Measurements from ENCODE around the gene COBL. TPM values are rescaled to one million over a fixed set of nuclear protein-coding genes. Genes with fewer than 3 reads are reported as not detected.

COBL gene
- total RNA-seq, 1 experiment from 2014 or later = 0.03 TPM

DNA sequence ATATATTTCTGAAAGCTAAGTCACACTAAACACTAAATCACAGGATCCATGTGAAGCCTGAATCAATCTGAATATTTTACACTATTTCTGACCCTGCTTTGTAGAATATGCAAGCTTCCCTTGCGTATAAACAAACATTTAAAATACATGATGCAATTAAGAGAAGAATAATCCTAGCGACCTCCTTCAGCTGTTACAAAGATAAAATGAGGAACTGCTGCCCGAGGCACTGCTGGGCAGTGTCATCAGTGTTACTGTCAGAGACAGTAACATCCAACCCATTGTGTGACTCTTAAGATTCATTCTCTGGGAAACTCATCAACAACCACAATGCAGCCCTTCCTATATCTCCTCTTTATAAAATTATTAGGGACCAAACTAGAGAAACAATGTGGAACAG is 61.6 kb downstream of the COBL start:
- Histone ChIP-seq H3K27me3 (no peaks in the 10 kb centered on the region), H3K4me3 (no peak overlapping the region), H3K36me3 (no peaks in the 10 kb centered on the region), H3K9me3 (no peaks in the 10 kb centered on the region)
- DNase-seq = no peak

DNA sequence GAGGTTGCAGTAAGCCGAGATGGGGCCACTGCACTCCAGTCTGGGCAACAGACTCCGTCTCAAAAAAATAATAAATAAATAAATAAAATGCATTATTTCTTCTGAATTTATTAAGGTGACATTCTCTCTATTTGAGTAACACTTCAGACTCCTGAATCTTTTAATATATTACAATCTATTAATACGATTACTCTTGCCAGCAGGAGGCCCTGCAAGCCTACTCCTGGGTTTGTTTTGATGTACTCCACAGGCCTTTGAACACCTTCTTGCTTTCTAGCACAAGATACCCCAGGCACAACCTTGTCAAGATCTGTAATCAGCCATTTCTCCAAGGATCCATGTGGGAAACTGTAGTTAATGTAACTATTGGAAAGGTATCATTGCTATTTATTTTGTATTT is 63.5 kb downstream of the COBL start:
- Histone ChIP-seq H3K27me3 (no peaks in the 10 kb centered on the region), H3K4me3 (no peak overlapping the region), H3K36me3 (no peaks in the 10 kb centered on the region), H3K9me3 (no peaks in the 10 kb centered on the region)
- no peak for DNase-seq

DNA sequence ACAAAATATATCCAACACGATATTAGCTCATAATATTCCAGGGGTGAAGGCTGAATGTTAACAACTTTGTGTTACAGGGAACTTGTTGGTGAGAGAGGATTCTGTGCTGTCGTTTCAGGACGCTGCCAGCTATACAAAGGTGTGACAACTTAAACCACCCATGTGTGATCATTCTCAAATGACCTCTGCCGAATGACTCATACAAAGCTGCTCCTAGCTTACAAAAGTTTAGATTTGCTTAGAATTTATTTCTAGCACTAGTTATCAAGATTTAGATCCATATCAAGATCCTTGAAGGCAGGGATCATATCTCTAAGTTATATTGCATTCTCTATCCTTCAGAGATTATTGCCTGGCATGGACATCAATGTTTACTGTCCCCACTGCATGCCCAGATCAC is 65.3 kb downstream of the COBL start:
- Histone ChIP-seq H3K9me3 (no peaks in the 10 kb centered on the region), H3K27me3 (no peaks in the 10 kb centered on the region), H3K36me3 (no peaks in the 10 kb centered on the region), H3K4me3 (no peak overlapping the region)
- DNase-seq = no peak

DNA sequence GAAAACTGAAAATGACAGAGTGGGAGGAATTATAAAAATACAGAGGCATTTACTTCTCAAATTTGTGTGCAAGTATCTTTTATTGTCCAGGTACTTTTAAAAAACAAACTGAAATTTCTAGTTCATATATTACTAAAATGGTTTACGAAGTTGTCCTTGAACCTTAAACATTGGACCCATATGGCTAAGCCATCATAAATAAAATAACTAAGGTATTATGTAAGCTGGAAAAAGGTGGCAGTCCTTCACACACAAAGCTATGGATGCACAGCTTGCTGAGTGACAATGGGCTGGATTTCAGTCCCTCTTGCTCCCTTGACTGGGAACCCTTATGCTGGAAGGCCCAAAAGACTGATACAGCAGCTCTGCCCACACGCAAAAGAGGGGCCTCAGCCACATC is 66.1 kb downstream of the COBL start:
- no peaks in the 10 kb centered on the region for H3K36me3 ChIP-seq
- H3K27me3 ChIP-seq = no peaks in the 10 kb centered on the region
- no peak overlapping the region for H3K4me3 ChIP-seq
- H3K9me3 ChIP-seq = no peaks in the 10 kb centered on the region
- no peak for DNase-seq

DNA sequence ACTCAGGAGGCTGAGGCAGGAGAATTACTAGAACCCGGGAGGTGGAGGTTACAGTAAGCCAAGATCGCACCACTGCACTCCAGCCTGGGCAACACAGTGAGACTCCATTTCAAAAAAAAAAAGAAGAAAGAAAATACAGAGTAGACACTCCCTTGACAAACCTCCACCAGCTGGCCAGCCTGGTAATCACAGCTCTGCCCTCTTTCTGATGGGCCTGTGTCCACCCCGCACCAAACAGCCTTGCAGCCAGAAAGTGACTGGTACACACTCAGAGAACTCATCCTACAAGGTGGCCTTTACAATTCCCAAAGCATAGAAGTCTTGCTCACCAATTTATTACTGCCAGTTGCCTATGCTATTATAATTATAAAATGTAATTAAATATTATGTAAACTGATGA is 66.6 kb downstream of the COBL start:
- no peaks in the 10 kb centered on the region for H3K9me3 ChIP-seq
- no peaks in the 10 kb centered on the region for H3K27me3 ChIP-seq
- H3K36me3 ChIP-seq = no peaks in the 10 kb centered on the region
- DNase-seq = no peak
- no peak overlapping the region for H3K4me3 ChIP-seq

DNA sequence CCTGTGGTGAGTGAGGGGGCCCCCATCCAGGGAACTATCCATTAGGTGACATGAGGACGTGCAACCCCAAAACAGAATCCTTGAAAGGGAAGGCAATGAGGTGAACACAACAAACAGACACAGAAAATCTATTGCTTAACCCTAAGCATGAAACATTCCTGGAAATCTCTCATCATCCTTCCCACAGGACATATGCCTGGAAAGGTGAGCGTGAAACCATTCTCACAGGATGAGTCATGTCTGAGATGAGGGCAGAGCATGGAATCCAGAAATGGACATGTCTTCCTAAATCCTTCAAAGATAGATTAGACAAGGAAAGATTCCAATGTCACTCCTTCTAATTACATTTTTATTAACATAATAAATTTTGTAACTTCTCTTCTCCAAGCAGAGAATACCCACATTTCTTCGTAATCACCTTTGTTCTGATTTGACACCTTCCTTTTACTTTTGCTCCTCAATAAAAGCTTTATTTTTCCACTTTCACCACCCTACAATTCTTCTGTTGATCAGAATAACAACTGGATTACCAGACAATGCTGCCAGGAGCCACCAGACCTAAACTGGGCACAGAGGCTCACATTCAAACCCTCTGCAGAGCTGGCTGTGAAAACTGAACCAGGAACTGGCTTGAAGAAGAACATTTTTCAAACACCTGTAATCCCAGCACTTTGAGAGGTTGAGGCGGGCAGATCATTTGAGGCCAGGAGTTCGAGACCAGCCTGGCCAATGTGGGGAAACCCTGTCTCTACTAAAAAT is 67.2 kb downstream of the COBL start:
- H3K4me3 ChIP-seq = no peak overlapping the region
- H3K9me3 ChIP-seq = no peaks in the 10 kb centered on the region
- DNase-seq = no peak
- no peaks in the 10 kb centered on the region for H3K36me3 ChIP-seq
- no peaks in the 10 kb centered on the region for H3K27me3 ChIP-seq

DNA sequence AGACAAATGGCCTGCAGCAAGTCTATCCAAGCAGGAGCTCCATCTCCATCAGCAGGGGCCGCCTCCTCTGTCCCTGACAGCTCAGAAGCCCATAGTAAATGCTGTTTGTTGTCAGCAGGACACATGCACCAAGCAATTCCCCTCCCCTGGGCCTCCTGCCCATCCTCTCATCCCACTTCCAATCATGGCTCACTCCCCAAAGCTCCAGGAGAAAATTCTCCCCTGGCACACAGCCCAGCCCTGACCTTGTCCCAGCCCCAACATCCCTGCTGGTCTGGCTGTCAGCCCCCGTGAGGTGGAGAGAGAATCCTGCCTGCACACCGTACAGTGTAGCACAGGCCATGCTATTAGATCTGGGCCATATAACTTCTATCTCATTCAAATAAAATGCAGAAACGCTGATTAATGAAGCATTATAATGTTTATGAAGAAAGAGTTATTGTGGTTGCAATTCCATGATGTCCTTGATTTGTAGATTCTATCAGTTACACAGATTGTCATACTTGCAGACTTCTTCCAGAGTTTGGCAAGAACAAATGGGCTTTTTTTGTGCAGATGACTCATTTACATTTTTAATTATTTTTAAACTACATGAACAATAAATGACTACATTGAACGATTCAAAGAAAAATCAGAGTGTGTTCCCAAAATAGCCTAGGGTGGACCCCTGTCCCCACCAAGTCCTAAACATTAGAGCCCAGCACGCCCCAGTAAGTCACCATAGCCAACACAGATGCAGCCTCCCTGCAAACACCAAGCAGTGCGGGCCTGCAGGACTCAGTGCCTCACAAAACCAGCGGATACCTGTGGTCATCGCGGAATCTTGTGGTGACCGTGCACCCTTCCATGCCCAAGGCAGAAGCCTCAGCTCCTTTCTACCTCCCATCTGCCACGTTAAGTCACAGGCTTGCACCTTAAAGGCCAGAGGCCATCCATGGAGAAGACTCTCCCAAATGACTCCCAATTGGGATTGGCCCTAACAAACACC is 70.1 kb downstream of the COBL start:
- peak; percentile 68 for DNase-seq
- Histone ChIP-seq H3K9me3 (no peaks in the 10 kb centered on the region), H3K36me3 (no peaks in the 10 kb centered on the region), H3K27me3 (no peaks in the 10 kb centered on the region), H3K4me3 (no peak overlapping the region)

DNA sequence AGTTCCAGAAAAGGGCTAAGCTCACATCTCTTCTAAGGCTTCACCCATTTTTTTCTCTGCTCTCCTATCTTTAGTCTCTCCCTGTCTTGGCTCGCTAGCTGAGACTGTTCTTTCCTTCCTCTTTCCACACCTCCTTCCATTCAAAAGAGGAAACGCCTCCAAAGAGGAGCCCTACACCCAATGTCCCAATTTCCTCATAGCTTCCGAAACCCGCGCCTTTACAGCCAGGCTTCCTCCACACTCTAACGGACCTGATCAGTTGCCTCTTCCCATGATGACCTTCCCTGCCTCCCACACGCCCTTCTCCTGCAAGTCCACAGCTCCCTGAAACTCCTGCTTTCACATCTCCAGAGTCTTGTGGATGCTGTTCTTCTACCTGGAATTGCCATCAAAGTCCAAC is 71.7 kb downstream of the COBL start:
- no peak overlapping the region for H3K4me3 ChIP-seq
- H3K9me3 ChIP-seq = no peaks in the 10 kb centered on the region
- H3K27me3 ChIP-seq = no peaks in the 10 kb centered on the region
- no peak for DNase-seq
- no peaks in the 10 kb centered on the region for H3K36me3 ChIP-seq

DNA sequence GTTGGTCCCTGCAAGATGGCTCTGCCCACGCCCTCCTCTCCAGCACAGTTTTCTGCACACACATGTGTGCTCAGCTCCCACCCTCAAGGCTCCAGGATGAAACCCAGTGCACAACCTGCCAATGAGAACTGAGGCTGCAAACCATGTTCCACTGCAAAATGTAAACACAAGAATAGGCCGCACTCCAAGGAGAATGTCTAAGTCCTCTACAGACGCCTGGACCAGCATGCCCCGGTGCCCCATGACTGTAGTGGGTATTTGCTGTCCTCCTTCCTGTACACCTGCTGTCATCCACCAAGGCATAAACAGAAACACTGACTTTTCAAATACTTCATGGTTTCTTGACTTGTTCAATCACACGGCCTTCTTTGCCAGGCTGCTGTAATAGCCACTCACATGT is 72.6 kb downstream of the COBL start:
- Histone ChIP-seq H3K9me3 (no peaks in the 10 kb centered on the region), H3K4me3 (no peak overlapping the region), H3K36me3 (no peaks in the 10 kb centered on the region), H3K27me3 (no peaks in the 10 kb centered on the region)
- no peak for DNase-seq

DNA sequence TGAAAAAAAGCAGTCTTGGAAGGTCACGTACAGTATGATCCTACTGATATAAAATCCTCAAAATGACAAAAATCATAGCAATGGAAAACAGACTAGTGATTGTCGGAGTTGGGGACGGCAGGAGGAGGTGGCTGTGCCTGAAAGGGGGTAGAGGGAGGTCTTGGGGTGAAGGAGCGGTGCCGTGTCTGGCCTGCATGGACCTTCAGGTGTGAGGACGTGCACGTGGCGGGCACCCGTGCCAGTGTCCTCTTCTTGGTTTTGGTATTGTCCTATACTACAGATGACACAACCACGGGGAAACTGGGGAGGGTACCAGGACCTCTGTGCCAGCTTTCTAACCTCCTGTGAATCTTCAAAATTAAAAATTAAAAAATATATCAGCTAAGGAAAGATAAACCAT is 73.0 kb downstream of the COBL start:
- DNase-seq = no peak
- Histone ChIP-seq H3K27me3 (no peaks in the 10 kb centered on the region), H3K36me3 (no peaks in the 10 kb centered on the region), H3K4me3 (no peak overlapping the region), H3K9me3 (no peaks in the 10 kb centered on the region)

DNA sequence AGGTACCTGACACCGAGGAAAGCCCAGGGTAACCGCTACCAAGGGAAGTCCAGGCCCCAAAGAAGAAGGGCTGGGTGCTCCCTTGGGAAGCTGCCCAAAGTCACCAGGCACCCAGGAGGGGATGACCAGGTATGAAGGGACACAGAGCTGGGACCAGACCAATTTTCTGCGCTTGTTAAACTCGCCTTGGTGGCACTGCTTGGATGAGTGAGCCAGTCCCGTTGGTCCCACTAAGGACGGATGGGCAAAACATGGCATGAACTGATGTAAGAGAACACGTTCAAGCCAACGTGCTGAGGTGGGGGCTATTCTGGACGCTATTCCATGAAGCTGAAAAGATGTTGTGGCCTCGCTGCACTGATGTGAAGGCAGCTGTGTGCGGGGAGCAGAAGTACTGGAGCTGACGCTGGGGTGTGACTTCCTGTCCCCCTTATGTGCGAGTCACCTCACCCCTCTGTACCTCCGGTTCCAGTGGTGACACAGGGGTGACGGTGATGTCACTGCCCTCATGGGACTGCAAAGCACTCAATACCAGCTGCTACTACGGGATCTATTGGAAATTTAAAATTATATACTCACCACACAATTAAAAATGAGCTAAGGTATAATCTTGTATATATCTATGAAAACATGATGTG is 73.6 kb downstream of the COBL start:
- no peaks in the 10 kb centered on the region for H3K27me3 ChIP-seq
- H3K4me3 ChIP-seq = no peak overlapping the region
- no peaks in the 10 kb centered on the region for H3K9me3 ChIP-seq
- no peak for DNase-seq
- H3K36me3 ChIP-seq = no peaks in the 10 kb centered on the region

DNA sequence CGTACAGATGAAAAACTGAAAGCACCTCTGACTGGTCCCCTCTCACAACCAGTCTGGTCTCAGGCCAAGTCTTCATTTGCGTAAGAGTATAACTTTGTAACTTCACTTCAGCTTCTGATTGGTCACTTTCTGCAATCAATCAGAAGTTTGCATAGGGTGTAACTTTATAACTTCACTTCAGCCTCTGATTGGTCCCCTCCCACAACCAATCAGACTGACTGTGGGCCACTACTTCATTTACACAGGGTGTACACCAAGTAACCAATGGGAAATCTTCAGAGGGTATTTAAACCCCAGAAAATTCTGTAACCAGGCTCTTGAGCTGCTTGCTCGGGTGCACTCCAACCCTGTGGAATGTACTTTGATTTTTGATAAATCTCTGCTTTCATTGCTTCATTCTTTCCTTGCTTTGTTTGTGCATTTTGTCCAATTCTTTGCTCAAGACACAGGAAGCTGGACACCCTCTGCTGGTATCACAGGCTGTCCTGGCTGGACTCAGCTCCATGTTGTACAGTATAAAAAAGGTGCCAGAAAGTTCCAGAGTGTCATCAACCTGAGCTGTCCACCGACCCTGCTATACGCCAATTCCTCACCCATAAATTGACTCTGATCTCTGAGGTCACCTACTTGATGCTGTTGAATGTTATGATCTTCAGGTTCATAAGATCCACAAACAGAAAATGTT is 74.5 kb downstream of the COBL start:
- H3K36me3 ChIP-seq = no peaks in the 10 kb centered on the region
- DNase-seq = no peak
- no peaks in the 10 kb centered on the region for H3K27me3 ChIP-seq
- no peaks in the 10 kb centered on the region for H3K9me3 ChIP-seq
- H3K4me3 ChIP-seq = no peak overlapping the region

DNA sequence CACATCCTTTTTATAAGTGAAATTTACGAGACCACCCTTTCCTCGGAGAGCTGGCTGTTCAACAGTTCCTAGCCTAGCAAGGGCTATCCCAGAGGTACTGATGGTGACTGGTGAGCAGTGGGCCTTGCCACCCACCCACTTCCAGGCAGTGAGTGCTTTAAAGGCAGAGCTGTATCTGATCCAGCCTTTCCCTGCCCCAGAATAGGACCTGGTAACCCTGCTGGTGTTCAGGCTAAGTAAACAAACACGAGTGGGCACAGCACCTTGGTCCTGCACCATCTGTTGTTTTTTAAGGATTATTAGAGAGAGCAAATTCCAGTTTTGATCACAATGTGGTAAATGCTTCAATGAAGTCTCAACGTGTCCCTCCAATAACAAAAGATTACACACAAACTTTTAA is 75.7 kb downstream of the COBL start:
- DNase-seq = no peak
- H3K36me3 ChIP-seq = no peaks in the 10 kb centered on the region
- H3K27me3 ChIP-seq = no peaks in the 10 kb centered on the region
- H3K9me3 ChIP-seq = no peaks in the 10 kb centered on the region
- no peak overlapping the region for H3K4me3 ChIP-seq

DNA sequence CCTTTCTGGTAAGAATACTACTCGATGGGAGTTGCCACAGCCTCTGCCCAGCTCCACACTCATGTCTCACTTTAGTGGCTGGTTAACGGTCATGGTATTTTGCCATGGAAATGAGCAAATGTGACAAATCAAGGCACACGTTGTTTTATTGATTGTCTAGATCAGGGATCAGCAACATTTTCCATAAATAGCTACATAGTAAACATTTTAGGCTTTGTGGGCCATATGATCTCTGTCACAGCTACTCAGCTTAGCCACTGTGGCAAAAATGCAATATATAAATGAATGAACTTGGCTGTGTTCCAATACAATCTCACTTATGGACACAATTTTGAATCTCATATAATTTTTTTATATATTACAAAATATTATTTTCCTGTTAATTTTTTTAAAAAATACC is 76.9 kb downstream of the COBL start:
- Histone ChIP-seq H3K27me3 (no peaks in the 10 kb centered on the region), H3K9me3 (no peaks in the 10 kb centered on the region), H3K4me3 (no peak overlapping the region), H3K36me3 (no peaks in the 10 kb centered on the region)
- DNase-seq = no peak

DNA sequence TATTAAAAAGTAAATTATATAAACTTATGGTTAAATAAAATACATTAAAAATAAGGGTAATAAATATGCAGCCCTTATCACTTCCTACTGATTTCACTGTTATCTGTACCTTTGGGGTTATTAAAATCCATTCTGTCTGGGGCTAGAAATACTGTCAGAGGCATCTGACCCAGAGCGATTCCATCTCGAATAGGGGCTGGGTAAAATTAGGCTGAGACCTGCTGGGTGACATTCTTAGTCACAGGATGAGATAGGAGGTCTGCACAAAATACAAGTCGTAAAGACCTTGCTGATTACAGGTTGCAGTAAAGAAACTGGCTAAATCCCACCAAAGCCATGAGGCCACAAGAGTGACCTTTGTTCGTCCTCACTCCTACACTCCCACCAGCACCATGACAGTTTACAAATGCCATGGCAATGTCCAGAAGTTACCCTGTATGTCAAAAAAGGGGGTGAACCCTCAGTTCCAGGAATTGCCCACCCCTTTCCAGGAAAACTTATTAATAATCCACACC is 77.6 kb downstream of the COBL start:
- DNase-seq = no peak
- no peaks in the 10 kb centered on the region for H3K27me3 ChIP-seq
- H3K4me3 ChIP-seq = no peak overlapping the region
- no peaks in the 10 kb centered on the region for H3K9me3 ChIP-seq
- H3K36me3 ChIP-seq = no peaks in the 10 kb centered on the region

DNA sequence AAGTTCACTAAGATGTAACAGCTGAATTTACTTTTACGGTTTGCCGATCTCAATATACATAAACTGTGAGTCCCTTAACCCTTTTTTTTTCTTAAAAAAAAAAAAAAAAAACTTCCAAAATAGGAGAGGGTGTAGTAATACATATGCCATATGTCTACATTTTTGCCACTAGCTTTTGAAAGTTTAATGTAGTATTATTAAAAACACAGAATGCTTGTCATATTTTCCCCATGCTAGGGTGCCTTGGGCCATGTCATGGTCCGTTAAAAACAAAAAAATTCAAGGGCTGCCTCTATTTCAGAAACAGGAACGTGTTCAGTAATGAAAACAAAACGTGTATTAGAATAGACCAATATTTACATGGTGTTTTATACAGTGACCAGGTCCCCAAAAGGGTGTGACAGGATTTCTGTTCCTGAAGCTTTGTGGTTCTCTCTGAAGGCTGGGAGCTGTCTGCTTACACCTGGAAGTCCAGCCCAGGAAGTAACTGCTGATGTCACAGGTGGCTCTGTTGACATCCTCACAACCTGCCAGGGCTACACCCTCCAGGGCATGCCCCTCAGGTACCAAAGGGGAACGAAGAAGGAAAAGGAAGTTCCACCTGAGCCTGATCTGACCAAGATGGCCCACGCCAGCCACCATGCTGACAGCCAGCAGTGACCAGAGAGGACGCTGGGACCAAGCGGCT is 79.0 kb downstream of the COBL start:
- H3K36me3 ChIP-seq = no peaks in the 10 kb centered on the region
- no peaks in the 10 kb centered on the region for H3K9me3 ChIP-seq
- no peaks in the 10 kb centered on the region for H3K27me3 ChIP-seq
- H3K4me3 ChIP-seq = no peak overlapping the region
- no peak for DNase-seq
